BJ (cell line): ENCODE data around the gene CX3CR1. TPM values are rescaled to one million over a fixed set of nuclear protein-coding genes. Genes with fewer than 3 reads are reported as not detected.

Source experiments
- CTCF ChIA-PET: fragments of 350-600 bp; formaldehyde crosslinking; extraction: SDS; loops from one replicate; lab custom pipeline; 2021; ENCODE audit warnings: antibody characterized with exemption, inconsistent platforms; lab: Yijun Ruan, JAX
- POLR2A ChIA-PET: fragments of 300-600 bp; sonication (Branson Sonifier 250); formaldehyde crosslinking; extraction: SDS; loops from one replicate; lab custom pipeline; 2021; ENCODE audit warnings: antibody characterized with exemption; lab: Charles Lee
- DNase-seq: peaks from one replicate; pipeline ENCODE4 v3.0.0-alpha.2; 2011; ENCODE audit warnings: low read depth
- H3K27me3 ChIP-seq: 2 replicates; pipeline ENCODE4 v1.6.0; 2011; ENCODE audit warnings: low read length; ENCODE audit not compliant: control insufficient read depth, insufficient read depth
- H3K36me3 ChIP-seq: 2 replicates; pipeline ENCODE4 v1.5.1; 2011; ENCODE audit warnings: low read length; ENCODE audit not compliant: control insufficient read depth, insufficient read depth
- H3K4me3 ChIP-seq: 2 replicates; pipeline ENCODE4 v1.5.1; 2011; ENCODE audit warnings: low read depth, mild to moderate bottlenecking, control low read depth, low read length
- polyA plus RNA-seq: library from polyadenylated mRNA; depleted of rRNA; stranded (reverse); fragments of >200 nt; gene quantifications from 2 replicates; pipeline ENCODE4 v1.2.3, GENCODE V29; 2011
- TF ChIP-seq, protein P1 (sequence below): IDR thresholded peaks from 2 replicates; pipeline ENCODE4 v1.5.1; 2011; ENCODE audit warnings: low read depth, mild to moderate bottlenecking, control low read depth, inconsistent platforms, low read length, moderate library complexity; ENCODE audit not compliant: insufficient read depth

The CX3CR1 gene
- polyA plus RNA-seq, 1 experiment: 0.45 TPM

DNA sequence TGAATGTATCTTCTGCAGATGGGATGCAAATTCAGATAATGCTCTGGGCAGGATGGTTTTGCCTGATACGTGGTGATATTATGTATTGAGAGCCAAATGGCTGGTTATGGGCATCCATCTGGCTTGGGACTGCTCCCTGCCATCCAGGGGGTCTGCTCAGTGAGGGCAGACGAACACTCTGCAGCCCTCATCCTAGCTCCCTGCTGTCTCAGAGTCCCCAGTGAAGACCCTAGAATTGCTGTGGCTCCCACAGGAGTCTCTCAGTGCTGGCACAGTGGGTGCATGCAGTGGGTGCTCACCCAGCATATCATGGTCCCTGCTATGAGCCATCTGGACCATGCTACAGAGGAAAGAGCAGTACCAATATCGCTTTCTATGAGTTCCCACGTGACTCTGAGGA is 10.3 kb downstream of the CX3CR1 start:
- H3K27me3 ChIP-seq: peaks cover 16% of the 10 kb centered on the region
- no peak for DNase-seq
- no peak overlapping the region for H3K4me3 ChIP-seq
- CTCF ChIA-PET: interaction anchor here (0.9 to 3.3 kb wide), 4 partner anchors 10 to 145 kb away, joined by 3 to 12 read pairs (median 8); no protein-coding TSS in a partner anchor
- TF ChIP-seq, protein P1, sequence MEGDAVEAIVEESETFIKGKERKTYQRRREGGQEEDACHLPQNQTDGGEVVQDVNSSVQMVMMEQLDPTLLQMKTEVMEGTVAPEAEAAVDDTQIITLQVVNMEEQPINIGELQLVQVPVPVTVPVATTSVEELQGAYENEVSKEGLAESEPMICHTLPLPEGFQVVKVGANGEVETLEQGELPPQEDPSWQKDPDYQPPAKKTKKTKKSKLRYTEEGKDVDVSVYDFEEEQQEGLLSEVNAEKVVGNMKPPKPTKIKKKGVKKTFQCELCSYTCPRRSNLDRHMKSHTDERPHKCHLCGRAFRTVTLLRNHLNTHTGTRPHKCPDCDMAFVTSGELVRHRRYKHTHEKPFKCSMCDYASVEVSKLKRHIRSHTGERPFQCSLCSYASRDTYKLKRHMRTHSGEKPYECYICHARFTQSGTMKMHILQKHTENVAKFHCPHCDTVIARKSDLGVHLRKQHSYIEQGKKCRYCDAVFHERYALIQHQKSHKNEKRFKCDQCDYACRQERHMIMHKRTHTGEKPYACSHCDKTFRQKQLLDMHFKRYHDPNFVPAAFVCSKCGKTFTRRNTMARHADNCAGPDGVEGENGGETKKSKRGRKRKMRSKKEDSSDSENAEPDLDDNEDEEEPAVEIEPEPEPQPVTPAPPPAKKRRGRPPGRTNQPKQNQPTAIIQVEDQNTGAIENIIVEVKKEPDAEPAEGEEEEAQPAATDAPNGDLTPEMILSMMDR: no peak
- no peaks in the 10 kb centered on the region for H3K36me3 ChIP-seq
- POLR2A ChIA-PET: no interaction called here

DNA sequence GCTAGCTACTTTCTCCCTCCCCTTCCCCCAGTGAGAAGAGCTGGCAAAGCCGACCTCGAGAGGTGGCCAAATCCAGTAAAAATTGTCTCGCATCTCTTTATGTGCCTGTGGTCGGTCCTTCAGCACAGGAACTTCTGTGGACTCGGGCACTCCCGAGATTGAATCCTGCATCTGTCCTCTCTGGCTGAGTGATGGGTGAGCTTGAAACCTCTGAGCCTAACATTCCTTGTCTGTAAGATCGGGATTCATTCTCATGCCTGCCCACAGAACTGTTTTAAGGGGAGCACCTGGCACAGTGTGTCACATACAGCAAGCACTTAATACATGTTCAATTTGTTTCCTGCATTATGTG is 11.3 kb downstream of the CX3CR1 start:
- TF ChIP-seq, protein P1: no peak
- ChIA-PET POLR2A (no interaction called here), CTCF (interaction anchor here (1.2 to 3.3 kb wide), 4 partner anchors 9 to 78 kb away, joined by 3 to 12 read pairs (median 8); no protein-coding TSS in a partner anchor)
- no peaks in the 10 kb centered on the region for H3K36me3 ChIP-seq
- H3K27me3 ChIP-seq: peaks cover 16% of the 10 kb centered on the region
- no peak overlapping the region for H3K4me3 ChIP-seq
- DNase-seq: no peak

DNA sequence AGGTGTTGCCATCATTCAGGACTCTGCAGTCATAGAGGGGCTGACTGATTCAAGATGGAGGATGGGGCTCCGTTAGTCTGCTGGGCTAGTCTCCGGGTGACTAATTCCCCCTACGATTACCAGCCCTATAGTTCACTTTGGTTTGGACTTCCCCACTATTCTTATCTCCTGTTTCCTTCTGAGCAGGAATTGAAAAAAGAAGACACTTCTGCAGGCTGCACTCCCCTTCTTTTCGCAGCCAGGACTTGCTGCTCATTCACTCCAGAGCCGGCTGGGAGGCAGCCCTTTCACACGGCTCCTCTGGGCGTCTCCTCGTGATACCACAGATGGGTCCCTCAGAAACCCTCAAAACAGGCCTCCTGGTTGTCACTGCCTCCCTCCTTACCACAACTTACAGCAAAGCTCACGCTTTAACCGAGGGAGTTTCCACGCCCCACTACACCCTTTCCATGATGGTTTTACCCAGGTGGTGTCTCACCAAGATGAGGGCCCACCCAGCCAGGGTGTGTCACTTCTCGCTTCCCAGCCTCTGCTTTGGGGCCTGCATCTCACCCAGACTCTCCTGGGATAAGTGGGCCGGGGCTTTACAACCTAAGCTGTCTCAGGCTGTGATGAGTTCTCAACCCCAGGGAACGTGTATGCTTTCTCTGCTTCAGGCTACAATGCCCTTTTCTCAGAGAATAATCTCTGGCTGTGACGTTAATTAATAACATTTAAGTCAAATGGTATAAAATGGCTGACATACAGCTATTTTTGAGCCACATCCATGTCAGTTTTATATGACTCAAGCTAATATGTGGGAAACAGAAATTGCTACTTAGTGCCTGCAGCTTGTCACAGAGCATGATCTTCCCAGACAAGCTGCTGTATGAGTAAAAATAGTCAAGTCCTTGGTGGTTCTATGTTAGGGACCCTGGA is 11.9 kb downstream of the CX3CR1 start:
- TF ChIP-seq, protein P1: no peak
- ChIA-PET CTCF (interaction anchor here (1.2 to 3.3 kb wide), 4 partner anchors 9 to 78 kb away, joined by 3 to 12 read pairs (median 8); no protein-coding TSS in a partner anchor), POLR2A (no interaction called here)

DNA sequence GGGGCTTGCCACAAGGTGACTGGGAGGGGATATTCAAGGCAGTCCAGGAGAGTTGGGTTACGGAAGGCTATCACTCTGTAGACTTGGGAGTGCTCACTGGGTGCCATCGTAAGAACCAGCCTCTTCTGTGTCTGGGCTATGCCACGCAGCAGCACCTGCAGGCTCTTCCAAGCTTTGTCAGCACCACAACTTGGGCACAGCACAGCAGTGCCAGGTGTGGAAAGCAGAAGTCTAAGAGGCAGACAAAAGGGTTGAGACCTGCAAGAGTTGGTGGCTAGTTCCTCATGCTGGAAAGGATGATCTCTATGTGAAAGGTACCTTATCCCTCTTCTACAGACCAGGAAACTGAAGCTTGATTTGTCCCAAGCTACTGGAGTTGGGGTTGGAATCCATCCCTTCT is 15.8 kb downstream of the CX3CR1 start:
- Histone ChIP-seq H3K27me3 (peaks cover 16% of the 10 kb centered on the region), H3K36me3 (no peaks in the 10 kb centered on the region), H3K4me3 (no peak overlapping the region)
- DNase-seq: no peak
- TF ChIP-seq, protein P1: no peak
- ChIA-PET POLR2A (no interaction called here), CTCF (interaction anchor here (0.6 to 3.1 kb wide), 3 partner anchors 24 to 139 kb away, joined by 3 to 12 read pairs (median 3); no protein-coding TSS in a partner anchor)

More for the DNA sequence above, 11.9 kb downstream of the CX3CR1 start:
- H3K36me3 ChIP-seq: no peaks in the 10 kb centered on the region
- peaks cover 16% of the 10 kb centered on the region for H3K27me3 ChIP-seq
- no peak for DNase-seq
- no peak overlapping the region for H3K4me3 ChIP-seq

DNA sequence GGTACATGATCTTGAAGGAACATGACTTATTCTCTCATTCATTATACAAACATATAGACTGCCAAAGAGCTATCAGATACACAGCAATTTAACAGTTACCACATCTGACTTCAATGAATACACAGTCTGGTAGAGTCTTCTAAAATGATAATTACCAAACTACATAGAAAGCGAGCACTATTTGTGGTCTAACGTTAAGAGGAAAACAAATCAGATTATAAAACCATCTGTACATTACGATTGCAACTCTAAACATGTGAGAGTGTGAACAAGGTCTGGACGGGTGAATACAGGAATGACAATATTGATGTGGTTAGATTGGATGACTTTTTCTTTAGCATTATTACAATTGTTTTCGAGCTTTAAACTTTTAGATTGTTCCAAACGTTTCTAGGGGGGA is 16.3 kb downstream of the CX3CR1 start:
- no peak for DNase-seq
- no peaks in the 10 kb centered on the region for H3K36me3 ChIP-seq
- TF ChIP-seq, protein P1: no peak
- peaks cover 17% of the 10 kb centered on the region for H3K27me3 ChIP-seq
- H3K4me3 ChIP-seq: no peak overlapping the region
- POLR2A ChIA-PET: no interaction called here
- CTCF ChIA-PET: interaction anchor here (0.6 to 3.1 kb wide), 4 partner anchors 25 to 138 kb away, joined by 3 to 12 read pairs (median 4); no protein-coding TSS in a partner anchor
